ENCODE measurements around the gene TNFRSF4. TPM values are rescaled to one million over a fixed set of nuclear protein-coding genes. Genes with fewer than 3 reads are reported as not detected.

TNFRSF4 gene
- polyA plus RNA-seq, 2 of the 4 experiments (the other 2 are of a cell fraction) = not detected

GRCh38 chr1:1166642-1167397 lies 47.1 kb downstream of the TNFRSF4 start (continued):
- TF ChIP-seq EHMT2 (IDR thresholded peaks at IDR 0.05; ENCODE audit: low read depth) (no peak), RAD21 (conservative IDR thresholded peaks at IDR 0.05 in 1 of 2, IDR thresholded peaks at IDR 0.05 in 1 of 2) (no peak), HDAC2 (IDR thresholded peaks at IDR 0.05) (no peak)

- peaks cover 14% of the 10 kb centered on the region; the same call in 2 of the 3 replicates for H3K4me1 ChIP-seq
- POLR2A ChIA-PET = interaction anchor here (0.8 kb wide), 1 partner anchor 9 kb away, joined by 5 read pairs; no protein-coding TSS in a partner anchor
- FAIRE-seq (no peak), DNase-seq (ENCODE audit: low read depth in 1 of 2, low spot score in 1 of 2) (no peak), ATAC-seq (no peak)
- TF ChIP-seq CBX2 (IDR thresholded peaks at IDR 0.05; ENCODE audit: borderline replicate concordance, low read depth) = no peak
- no peak for TF ChIP-seq RFX5 (IDR thresholded peaks at IDR 0.05)
- no peak for TF ChIP-seq FOSB (CRISPR knock-in tag; IDR thresholded peaks at IDR 0.05)
- TF ChIP-seq RNF2 (IDR thresholded peaks at IDR 0.05; ENCODE audit: borderline replicate concordance, low read depth) = no peak
- no peak for TF ChIP-seq TP53 (CRISPR knock-in tag; IDR thresholded peaks at IDR 0.05)
- H3K9me3 ChIP-seq = no peaks in the 10 kb centered on the region
- CTCF ChIA-PET = no interaction called here
- peak overlapping the region in 1 of 2 experiments; percentile 89; a peak in 2 of 6 replicates for H3K27ac ChIP-seq
- no peak overlapping the region for H3K4me3 ChIP-seq
- H3K4me2 ChIP-seq = peak overlapping the region; percentile 54; the same call in 1 of the 3 replicates
- 91% methylated on average over 18 of the region's 23 CpGs for WGBS (ENCODE audit: missing lambda C conversion rate)
Measured at GRCh38 chr1:1165900-1166421, 48.0 kb downstream of the TNFRSF4 start.

DNA sequence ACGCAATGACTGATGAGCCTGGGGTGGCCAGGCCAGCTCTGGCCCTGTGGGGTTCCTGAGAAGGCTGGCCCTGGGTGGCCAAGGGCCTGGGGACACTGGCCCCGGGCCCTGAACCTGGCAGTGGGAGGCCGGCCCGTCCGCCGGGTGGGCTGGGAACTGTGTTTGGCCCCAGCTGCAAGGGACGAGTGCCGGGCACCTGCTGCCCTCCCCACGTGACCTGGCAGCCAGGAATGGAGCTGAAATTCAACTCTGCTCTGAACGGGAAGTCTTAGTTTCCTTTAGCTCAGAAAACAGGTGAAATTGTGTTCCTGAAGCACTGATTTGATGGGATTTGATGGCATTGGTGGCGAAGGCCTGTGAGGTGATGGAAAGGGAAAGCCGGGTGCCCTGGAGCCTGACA lies 48.5 kb downstream of the TNFRSF4 start:
- FAIRE-seq = no peak
- TF ChIP-seq MAX (IDR thresholded peaks at IDR 0.05) (no peak), POLR2A (IDR thresholded peaks at IDR 0.05; ENCODE audit: low read length) (no peak), HOXB13 (CRISPR knock-in tag; IDR thresholded peaks at IDR 0.05; ENCODE audit: low read depth) (no peak), MYC (IDR thresholded peaks at IDR 0.05; ENCODE audit: borderline replicate concordance, low read length) (no peak), KDM5A (IDR thresholded peaks at IDR 0.05) (no peak), RARB (CRISPR knock-in tag; IDR thresholded peaks at IDR 0.05) (no peak), SREBF2 (IDR thresholded peaks at IDR 0.05) (no peak), ZC3H11A (IDR thresholded peaks at IDR 0.05) (no peak), HOXA7 (CRISPR knock-in tag; IDR thresholded peaks at IDR 0.05) (no peak), CEBPB (IDR thresholded peaks at IDR 0.05) (no peak), RAD21 (conservative IDR thresholded peaks at IDR 0.05 in 1 of 2, IDR thresholded peaks at IDR 0.05 in 1 of 2) (no peak)
- TF ChIP-seq, protein P1, sequence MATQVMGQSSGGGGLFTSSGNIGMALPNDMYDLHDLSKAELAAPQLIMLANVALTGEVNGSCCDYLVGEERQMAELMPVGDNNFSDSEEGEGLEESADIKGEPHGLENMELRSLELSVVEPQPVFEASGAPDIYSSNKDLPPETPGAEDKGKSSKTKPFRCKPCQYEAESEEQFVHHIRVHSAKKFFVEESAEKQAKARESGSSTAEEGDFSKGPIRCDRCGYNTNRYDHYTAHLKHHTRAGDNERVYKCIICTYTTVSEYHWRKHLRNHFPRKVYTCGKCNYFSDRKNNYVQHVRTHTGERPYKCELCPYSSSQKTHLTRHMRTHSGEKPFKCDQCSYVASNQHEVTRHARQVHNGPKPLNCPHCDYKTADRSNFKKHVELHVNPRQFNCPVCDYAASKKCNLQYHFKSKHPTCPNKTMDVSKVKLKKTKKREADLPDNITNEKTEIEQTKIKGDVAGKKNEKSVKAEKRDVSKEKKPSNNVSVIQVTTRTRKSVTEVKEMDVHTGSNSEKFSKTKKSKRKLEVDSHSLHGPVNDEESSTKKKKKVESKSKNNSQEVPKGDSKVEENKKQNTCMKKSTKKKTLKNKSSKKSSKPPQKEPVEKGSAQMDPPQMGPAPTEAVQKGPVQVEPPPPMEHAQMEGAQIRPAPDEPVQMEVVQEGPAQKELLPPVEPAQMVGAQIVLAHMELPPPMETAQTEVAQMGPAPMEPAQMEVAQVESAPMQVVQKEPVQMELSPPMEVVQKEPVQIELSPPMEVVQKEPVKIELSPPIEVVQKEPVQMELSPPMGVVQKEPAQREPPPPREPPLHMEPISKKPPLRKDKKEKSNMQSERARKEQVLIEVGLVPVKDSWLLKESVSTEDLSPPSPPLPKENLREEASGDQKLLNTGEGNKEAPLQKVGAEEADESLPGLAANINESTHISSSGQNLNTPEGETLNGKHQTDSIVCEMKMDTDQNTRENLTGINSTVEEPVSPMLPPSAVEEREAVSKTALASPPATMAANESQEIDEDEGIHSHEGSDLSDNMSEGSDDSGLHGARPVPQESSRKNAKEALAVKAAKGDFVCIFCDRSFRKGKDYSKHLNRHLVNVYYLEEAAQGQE (IDR thresholded peaks at IDR 0.05) = no peak
- peak in 1 of 2 experiments; percentile 5; a peak in 1 of 6 replicates for ATAC-seq
- Histone ChIP-seq H3K4me2 (peak overlapping the region; percentile 54), H3K4me3 (no peak overlapping the region; the same call in 2 of the 3 replicates), H3K9me3 (no peaks in the 10 kb centered on the region), H3K4me1 (peaks cover 14% of the 10 kb centered on the region; the same call in 2 of the 3 replicates), H3K27ac (peak overlapping the region; percentile 57 to 89; a peak in 5 of 6 replicates)
- CTCF ChIA-PET = interaction anchor here (2.1 kb wide), 1 partner anchor 43 kb away, joined by 9 read pairs; no protein-coding TSS in a partner anchor
- 81% methylated on average over 5 of the region's 12 CpGs for WGBS (ENCODE audit: missing lambda C conversion rate)
- POLR2A ChIA-PET = interaction anchor here (0.8 kb wide), 1 partner anchor 8 kb away, joined by 5 read pairs; no protein-coding TSS in a partner anchor
- DNase-seq (ENCODE audit: low read depth in 1 of 2, low spot score in 1 of 2) = no peak

Measured in A549 (cell line).